ENCODE data around the gene RIC8B.

The RIC8B gene

DNA sequence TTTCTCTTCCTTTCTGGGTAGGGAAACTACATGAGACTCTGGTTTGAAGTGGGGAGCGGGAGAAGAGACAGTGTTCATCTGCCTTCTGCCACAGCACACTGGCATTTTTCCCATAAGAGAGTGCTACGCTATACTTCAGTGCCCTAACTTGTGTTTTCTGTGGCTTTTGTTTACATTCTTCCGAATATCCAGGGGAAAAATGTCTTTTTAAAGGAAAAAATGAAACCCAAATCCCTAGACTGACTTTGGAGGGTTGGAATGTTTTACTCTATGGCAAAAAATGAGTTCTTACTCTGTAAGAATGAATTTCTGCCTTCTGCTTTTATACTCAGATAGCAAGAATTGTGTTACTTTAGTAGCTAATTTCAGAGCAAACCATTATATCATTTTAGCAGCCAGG, 93.2 kb downstream of the RIC8B start:
- TF ChIP-seq CTCF (IDR thresholded peaks at IDR 0.05; ENCODE audit: low read depth, low read length), result no peak
- no peak overlapping the region for H3K4me3 ChIP-seq (ENCODE audit: low read depth, low read length)

DNA sequence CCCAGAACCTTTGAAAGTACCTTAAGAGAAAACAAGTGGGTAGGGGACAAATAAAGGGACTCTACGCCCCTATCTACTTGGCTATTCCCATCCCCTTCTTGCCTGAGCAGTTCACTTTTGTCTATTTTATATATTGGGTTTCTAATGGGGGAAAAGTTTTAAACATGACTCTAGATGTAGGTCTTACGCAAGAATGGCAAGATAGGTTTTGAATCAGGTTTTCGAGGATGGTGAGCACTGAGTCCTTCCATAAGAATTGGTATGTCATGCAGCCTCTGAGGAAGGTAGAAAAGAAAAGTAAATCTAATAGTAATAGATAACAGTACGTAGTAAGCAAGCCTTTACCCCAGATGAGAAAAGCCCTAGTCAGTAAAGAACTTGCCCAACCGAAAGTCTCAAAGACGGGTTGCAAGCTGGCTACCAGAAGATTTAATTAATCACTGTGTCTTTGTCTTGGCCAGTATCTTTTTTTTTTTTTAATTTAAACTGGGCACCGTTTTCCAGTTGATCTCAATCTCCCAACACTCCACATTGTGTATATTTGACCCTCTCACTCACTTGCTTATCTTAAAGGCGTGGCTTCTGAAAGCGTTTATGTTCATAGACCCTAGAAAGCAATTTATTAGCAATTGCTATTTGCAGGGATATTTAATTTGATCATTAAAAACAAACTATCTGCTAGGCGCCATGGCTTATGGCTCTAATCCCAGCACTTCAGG, 94.7 kb downstream of the RIC8B start:
- no peak overlapping the region for H3K4me3 ChIP-seq (ENCODE audit: low read depth, low read length)
- TF ChIP-seq CTCF (IDR thresholded peaks at IDR 0.05; ENCODE audit: low read depth, low read length), result no peak

- H3K4me3 ChIP-seq (ENCODE audit: low read depth, low read length), result no peak overlapping the region
- TF ChIP-seq CTCF (IDR thresholded peaks at IDR 0.05; ENCODE audit: low read depth, low read length), result no peak
Observed at GRCh38 chr12:106870116-106870515, 95.6 kb downstream of the RIC8B start.

DNA sequence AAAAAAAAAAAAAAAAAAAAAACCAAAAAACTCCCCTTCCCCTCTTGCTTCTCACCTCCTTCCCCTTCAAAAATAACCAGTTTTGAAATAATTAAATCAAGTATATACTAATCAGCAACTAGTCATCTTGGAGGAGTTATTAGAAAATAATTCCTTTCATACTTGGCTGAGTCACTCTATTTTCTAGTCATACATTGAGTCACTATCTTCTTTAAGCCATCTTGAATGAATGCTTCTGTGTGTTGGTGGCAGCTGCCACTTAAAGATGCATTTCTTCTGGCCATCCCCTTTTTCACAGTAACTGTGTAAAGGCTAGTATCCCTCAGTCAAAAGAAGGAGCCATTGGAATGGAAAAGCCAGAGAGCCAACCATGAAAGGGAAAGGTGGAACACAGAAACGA, 97.0 kb downstream of the RIC8B start:
- H3K4me3 ChIP-seq (ENCODE audit: low read depth, low read length), result no peak overlapping the region
- no peak for TF ChIP-seq CTCF (IDR thresholded peaks at IDR 0.05; ENCODE audit: low read depth, low read length)

DNA sequence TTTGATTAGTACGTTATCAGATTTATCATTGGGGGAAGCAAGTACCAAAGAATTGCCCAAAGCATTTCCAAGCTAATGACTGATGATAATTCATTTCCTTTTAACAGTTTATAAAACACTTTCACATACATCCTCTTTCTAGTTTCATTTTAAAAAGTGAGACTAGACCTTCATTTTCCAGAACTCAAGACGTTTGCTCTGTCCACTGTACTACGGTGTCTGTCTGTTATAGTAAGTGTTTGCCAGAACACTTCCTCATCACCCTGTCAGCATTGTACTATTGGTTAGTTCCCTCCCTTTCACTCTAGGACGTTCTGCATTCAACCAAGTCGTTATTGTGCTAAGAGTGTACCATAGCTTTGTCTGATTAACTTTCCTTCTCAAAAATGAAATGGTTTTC, 99.5 kb downstream of the RIC8B start:
- TF ChIP-seq CTCF (IDR thresholded peaks at IDR 0.05; ENCODE audit: low read depth, low read length), result no peak
- no peak overlapping the region for H3K4me3 ChIP-seq (ENCODE audit: low read depth, low read length)

DNA sequence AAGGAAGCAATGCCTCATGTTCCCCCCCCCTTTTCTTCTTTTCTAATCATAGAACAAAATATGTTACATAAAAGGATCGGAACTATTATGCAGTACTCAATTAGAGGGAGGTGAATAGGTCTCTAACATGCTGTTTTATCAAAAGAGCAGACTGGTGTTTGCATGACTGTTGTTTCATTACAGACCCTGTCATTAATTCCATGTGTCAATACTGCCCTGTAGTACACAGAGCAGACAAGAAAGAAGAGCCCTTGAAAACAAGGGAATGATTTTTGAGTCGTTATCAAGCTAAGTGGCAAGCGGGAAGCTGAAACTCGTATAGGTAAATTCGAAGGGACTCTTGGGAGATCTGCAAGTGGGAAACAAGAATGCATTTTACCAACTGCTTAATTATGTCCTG, 104.3 kb downstream of the RIC8B start:
- no peak for TF ChIP-seq CTCF (IDR thresholded peaks at IDR 0.05; ENCODE audit: low read depth, low read length)
- no peak overlapping the region for H3K4me3 ChIP-seq (ENCODE audit: low read depth, low read length)

- no peak overlapping the region for H3K4me3 ChIP-seq (ENCODE audit: low read depth, low read length)
- TF ChIP-seq CTCF (IDR thresholded peaks at IDR 0.05; ENCODE audit: low read depth, low read length), result no peak
Observed at GRCh38 chr12:106879612-106880011, 105.1 kb downstream of the RIC8B start.
